Ammon's horn (tissue), 1 donor: ENCODE data around the gene STRN4.

ENCODE experiments used
- DNase-seq: peaks from one replicate; pipeline ENCODE4 v3.0.0-alpha.2; 2016; ENCODE audit warnings: low spot score

Gene STRN4

GRCh38 chr19:46725036-46725820, 21.0 kb downstream of the STRN4 start:
- DNase-seq, result no peak

GRCh38 chr19:46724468-46724867, 21.8 kb downstream of the STRN4 start:
- DNase-seq, result no peak

- no peak for DNase-seq
These were observed 22.8 kb downstream of the STRN4 start for GRCh38 chr19:46723471-46723870.

- DNase-seq, result no peak
These were observed 23.2 kb downstream of the STRN4 start for GRCh38 chr19:46723023-46723461.

GRCh38 chr19:46722421-46723022, 23.7 kb downstream of the STRN4 start:
- DNase-seq, result no peak

GRCh38 chr19:46722004-46722380, 24.3 kb downstream of the STRN4 start:
- no peak for DNase-seq

GRCh38 chr19:46721269-46722003, 24.8 kb downstream of the STRN4 start:
- DNase-seq, result no peak

- DNase-seq, result no peak
These were observed 25.6 kb downstream of the STRN4 start for GRCh38 chr19:46720503-46721239.

- no peak for DNase-seq
These were observed 26.4 kb downstream of the STRN4 start for GRCh38 chr19:46719629-46720502.

GRCh38 chr19:46718934-46719622, 27.2 kb downstream of the STRN4 start:
- DNase-seq, result no peak

- DNase-seq, result no peak
These were observed 27.9 kb downstream of the STRN4 start for GRCh38 chr19:46718157-46718933.

GRCh38 chr19:46717716-46718143, 28.5 kb downstream of the STRN4 start:
- DNase-seq, result no peak

GRCh38 chr19:46717034-46717715, 29.1 kb downstream of the STRN4 start, which contains the start of gene PRKD2:
TSS of gene PRKD2 (minus strand) at chr19:46717114. CDS start at chr19:46716370, 744 bp downstream.
- DNase-seq, result peak; percentile 86

GRCh38 chr19:46716672-46717033, 29.6 kb downstream of the STRN4 start:
- no peak for DNase-seq

- no peak for DNase-seq
These were observed 30.1 kb downstream of the STRN4 start for GRCh38 chr19:46715975-46716671.

- no peak for DNase-seq
These were observed 30.7 kb downstream of the STRN4 start for GRCh38 chr19:46715620-46715974.

GRCh38 chr19:46714444-46715106, 31.7 kb downstream of the STRN4 start:
- DNase-seq, result no peak
